GM12878 (cell line): Measurements from ENCODE around the gene COX5A.

Experiments used
- CHD4 ChIP-seq: fragments of 200-600 bp; sonication (generic); IDR thresholded peaks from 2 replicates; pipeline ENCODE4 v1.6.1; 2016; ENCODE audit warnings: mild to moderate bottlenecking
- EP300 ChIP-seq, 2 experiments: fragments of 150-350 bp in 1 of 2; IDR thresholded peaks; 2 replicates each; pipeline ENCODE4 v1.6.1; 2011 to 2012; ENCODE audit warnings: low read depth in 2 of 2, low read length in 2 of 2, borderline replicate concordance in 1 of 2, improper control_type of control experiment in 1 of 2, inconsistent platforms in 1 of 2; ENCODE audit not compliant: control insufficient read depth in 1 of 2
- KDM1A ChIP-seq: fragments of 200-600 bp; sonication (generic); IDR thresholded peaks from 2 replicates; pipeline ENCODE4 v1.6.1; 2016; ENCODE audit warnings: borderline replicate concordance
- KLF5 ChIP-seq: fragments of 450-650 bp; IDR thresholded peaks from 2 replicates; pipeline ENCODE4 v1.6.1; 2014; ENCODE audit warnings: mild to moderate bottlenecking; ENCODE audit not compliant: partially characterized antibody
- SIN3A ChIP-seq: IDR thresholded peaks from 2 replicates; pipeline ENCODE4 v1.6.1; 2012; ENCODE audit warnings: low read depth, low read length, improper control_type of control experiment
- SMARCA5 ChIP-seq: fragments of 450-650 bp; IDR thresholded peaks from 2 replicates; pipeline ENCODE4 v1.6.1; 2017; ENCODE audit warnings: mild to moderate bottlenecking
- SREBF1 ChIP-seq: IDR thresholded peaks from 2 replicates; pipeline ENCODE4 v1.6.1; 2012; ENCODE audit warnings: mild to moderate bottlenecking, low read length
- STAT3 ChIP-seq: IDR thresholded peaks from 2 replicates; pipeline ENCODE4 v1.6.1; 2011; ENCODE audit warnings: low read depth, low read length, improper control_type of control experiment
- YBX1 ChIP-seq: fragments of 450-650 bp; IDR thresholded peaks from 2 replicates; pipeline ENCODE4 v1.6.1; 2016; ENCODE audit warnings: antibody characterized with exemption
- TF ChIP-seq, protein P1 (sequence below): fragments of 450-650 bp; IDR thresholded peaks from 2 replicates; pipeline ENCODE4 v1.6.1; 2017; ENCODE audit warnings: mild to moderate bottlenecking
- TF ChIP-seq, protein P2 (sequence below), 3 experiments: IDR thresholded peaks in 2 of 3; conservative IDR thresholded peaks in 1 of 3; 2 replicates each; pipeline ENCODE4 v1.5.1; 2011; ENCODE audit warnings: low read depth in 3 of 3, low read length in 3 of 3, mild to moderate bottlenecking in 3 of 3, control low read depth in 2 of 3, moderate library complexity in 2 of 3, inconsistent platforms in 1 of 3, mixed read lengths in 1 of 3; ENCODE audit not compliant: control insufficient read depth in 2 of 3, insufficient read depth in 1 of 3; ENCODE audit errors: extremely low read depth in 1 of 3

DNA sequence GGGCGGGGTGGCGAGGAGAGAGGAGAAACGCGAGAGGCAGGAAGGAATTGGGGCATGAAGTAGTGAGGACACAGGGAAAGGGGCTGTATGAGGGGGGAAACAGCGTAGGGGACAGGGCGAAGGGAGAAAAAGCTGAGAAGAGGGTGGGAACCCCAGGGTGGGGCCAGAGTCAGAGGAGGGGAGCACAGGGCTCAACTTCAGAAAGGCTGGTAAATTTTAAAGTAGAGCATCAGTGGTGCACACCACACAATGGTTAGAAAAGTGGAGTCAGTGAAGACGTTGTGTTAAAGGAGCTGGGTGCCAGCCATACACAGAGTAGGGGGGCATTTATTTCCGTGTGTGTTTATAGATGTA is 21.7 kb upstream of the COX5A start:
- TF ChIP-seq, protein P1, sequence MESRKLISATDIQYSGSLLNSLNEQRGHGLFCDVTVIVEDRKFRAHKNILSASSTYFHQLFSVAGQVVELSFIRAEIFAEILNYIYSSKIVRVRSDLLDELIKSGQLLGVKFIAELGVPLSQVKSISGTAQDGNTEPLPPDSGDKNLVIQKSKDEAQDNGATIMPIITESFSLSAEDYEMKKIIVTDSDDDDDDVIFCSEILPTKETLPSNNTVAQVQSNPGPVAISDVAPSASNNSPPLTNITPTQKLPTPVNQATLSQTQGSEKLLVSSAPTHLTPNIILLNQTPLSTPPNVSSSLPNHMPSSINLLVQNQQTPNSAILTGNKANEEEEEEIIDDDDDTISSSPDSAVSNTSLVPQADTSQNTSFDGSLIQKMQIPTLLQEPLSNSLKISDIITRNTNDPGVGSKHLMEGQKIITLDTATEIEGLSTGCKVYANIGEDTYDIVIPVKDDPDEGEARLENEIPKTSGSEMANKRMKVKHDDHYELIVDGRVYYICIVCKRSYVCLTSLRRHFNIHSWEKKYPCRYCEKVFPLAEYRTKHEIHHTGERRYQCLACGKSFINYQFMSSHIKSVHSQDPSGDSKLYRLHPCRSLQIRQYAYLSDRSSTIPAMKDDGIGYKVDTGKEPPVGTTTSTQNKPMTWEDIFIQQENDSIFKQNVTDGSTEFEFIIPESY, result no peak
- TF ChIP-seq EP300 (IDR thresholded peaks at IDR 0.05; ENCODE audit: borderline replicate concordance in 1 of 2, control insufficient read depth in 1 of 2, low read depth in 2 of 2, low read length in 2 of 2), result no peak
- TF ChIP-seq CHD4, result no peak
- TF ChIP-seq, protein P2, sequence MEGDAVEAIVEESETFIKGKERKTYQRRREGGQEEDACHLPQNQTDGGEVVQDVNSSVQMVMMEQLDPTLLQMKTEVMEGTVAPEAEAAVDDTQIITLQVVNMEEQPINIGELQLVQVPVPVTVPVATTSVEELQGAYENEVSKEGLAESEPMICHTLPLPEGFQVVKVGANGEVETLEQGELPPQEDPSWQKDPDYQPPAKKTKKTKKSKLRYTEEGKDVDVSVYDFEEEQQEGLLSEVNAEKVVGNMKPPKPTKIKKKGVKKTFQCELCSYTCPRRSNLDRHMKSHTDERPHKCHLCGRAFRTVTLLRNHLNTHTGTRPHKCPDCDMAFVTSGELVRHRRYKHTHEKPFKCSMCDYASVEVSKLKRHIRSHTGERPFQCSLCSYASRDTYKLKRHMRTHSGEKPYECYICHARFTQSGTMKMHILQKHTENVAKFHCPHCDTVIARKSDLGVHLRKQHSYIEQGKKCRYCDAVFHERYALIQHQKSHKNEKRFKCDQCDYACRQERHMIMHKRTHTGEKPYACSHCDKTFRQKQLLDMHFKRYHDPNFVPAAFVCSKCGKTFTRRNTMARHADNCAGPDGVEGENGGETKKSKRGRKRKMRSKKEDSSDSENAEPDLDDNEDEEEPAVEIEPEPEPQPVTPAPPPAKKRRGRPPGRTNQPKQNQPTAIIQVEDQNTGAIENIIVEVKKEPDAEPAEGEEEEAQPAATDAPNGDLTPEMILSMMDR (IDR thresholded peaks at IDR 0.05 in 2 of 3, conservative IDR thresholded peaks at IDR 0.05 in 1 of 3; ENCODE audit: control insufficient read depth in 2 of 3, extremely low read depth in 1 of 3, insufficient read depth in 1 of 3, low read depth in 3 of 3, low read length in 3 of 3), result no peak
- TF ChIP-seq SIN3A, result no peak
- TF ChIP-seq KLF5, result no peak
- no peak for TF ChIP-seq SREBF1
- TF ChIP-seq SMARCA5, result no peak
- no peak for TF ChIP-seq YBX1
- no peak for TF ChIP-seq STAT3
- no peak for TF ChIP-seq KDM1A
